C4-2B (cell line): ENCODE measurements around the gene PRKCE.

ENCODE experiments used
- ZFX ChIP-seq: fragments of 450-650 bp; IDR thresholded peaks from 2 replicates; pipeline ENCODE4 v1.6.1; 2017
- TF ChIP-seq, protein P1 (sequence below): fragments of 450-650 bp; conservative IDR thresholded peaks from 2 replicates; pipeline ENCODE4 v1.5.1; 2017; ENCODE audit warnings: mild to moderate bottlenecking

DNA sequence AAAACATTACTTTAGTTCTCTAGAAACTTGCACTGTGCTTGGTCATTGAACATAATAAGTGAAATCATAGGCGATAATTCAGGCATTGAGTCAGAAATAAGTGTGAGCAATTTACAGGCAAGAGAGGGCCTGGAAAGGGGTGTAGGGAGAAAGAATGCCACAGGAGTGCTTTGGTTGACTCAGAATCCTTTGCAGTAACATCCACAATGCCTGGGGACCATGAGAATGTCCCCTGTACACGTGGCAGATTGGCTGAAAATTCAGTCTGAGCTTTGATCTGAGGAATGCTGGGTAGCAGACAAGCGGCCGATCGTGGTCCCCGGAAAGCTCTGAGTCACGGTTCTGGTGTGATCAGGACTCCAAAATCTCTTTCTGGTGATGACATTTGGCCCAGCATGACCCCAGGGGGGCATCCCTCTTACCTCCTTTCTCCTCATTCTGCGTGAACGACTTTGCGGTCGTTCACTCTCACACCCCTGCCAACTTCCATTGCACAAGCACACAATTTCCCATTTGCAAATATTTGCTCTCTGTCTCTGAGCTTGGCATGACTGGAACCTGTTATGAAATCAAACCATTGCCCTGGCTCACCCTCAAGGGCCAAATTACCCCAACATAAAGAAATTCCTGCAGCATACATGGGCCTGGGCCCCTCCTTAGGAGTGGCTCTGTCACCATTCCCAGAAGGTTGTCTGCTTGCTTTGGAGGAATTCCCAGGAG lies 340.7 kb downstream of the PRKCE start:
- TF ChIP-seq, protein P1, sequence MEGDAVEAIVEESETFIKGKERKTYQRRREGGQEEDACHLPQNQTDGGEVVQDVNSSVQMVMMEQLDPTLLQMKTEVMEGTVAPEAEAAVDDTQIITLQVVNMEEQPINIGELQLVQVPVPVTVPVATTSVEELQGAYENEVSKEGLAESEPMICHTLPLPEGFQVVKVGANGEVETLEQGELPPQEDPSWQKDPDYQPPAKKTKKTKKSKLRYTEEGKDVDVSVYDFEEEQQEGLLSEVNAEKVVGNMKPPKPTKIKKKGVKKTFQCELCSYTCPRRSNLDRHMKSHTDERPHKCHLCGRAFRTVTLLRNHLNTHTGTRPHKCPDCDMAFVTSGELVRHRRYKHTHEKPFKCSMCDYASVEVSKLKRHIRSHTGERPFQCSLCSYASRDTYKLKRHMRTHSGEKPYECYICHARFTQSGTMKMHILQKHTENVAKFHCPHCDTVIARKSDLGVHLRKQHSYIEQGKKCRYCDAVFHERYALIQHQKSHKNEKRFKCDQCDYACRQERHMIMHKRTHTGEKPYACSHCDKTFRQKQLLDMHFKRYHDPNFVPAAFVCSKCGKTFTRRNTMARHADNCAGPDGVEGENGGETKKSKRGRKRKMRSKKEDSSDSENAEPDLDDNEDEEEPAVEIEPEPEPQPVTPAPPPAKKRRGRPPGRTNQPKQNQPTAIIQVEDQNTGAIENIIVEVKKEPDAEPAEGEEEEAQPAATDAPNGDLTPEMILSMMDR: no peak
- TF ChIP-seq ZFX: no peak
